LNCaP clone FGC (cell line): Measurements from ENCODE around the gene TSPAN8.

Experiments
- DNase-seq: peaks from one replicate; pipeline ENCODE4 v3.0.0-alpha.2; 2011; ENCODE audit warnings: low read depth
- H3K4me3 ChIP-seq: 2 replicates; pipeline ENCODE4 v1.5.1; 2011; ENCODE audit warnings: mild to moderate bottlenecking, low read depth, low read length, control low read depth
- CTCF ChIP-seq: IDR thresholded peaks from 2 replicates; pipeline ENCODE4 v1.5.1; 2012; ENCODE audit warnings: mild to moderate bottlenecking; ENCODE audit not compliant: control insufficient read depth, insufficient read depth; ENCODE audit errors: extremely low read depth

TSPAN8 gene

GRCh38 chr12:71141378-71141926 is 16.3 kb downstream of the TSPAN8 start:
- no peak overlapping the region for H3K4me3 ChIP-seq
- DNase-seq = no peak
- TF ChIP-seq CTCF = no peak

GRCh38 chr12:71139153-71139735 is 18.6 kb downstream of the TSPAN8 start:
- TF ChIP-seq CTCF = no peak

GRCh38 chr12:71138011-71138410 is 19.8 kb downstream of the TSPAN8 start:
- peak; percentile 33 for TF ChIP-seq CTCF

More at GRCh38 chr12:71139153-71139735, 18.6 kb downstream of the TSPAN8 start:
- no peak for DNase-seq
- H3K4me3 ChIP-seq = no peak overlapping the region

GRCh38 chr12:71135812-71136176 is 22.0 kb downstream of the TSPAN8 start:
- no peak overlapping the region for H3K4me3 ChIP-seq
- TF ChIP-seq CTCF = no peak
- DNase-seq = peak; percentile 56

More at GRCh38 chr12:71138011-71138410, 19.8 kb downstream of the TSPAN8 start:
- H3K4me3 ChIP-seq = no peak overlapping the region
- no peak for DNase-seq

GRCh38 chr12:71135077-71135811 is 22.6 kb downstream of the TSPAN8 start:
- H3K4me3 ChIP-seq = no peak overlapping the region
- DNase-seq = no peak
- TF ChIP-seq CTCF = no peak

- TF ChIP-seq CTCF = no peak
- no peak for DNase-seq
- H3K4me3 ChIP-seq = no peak overlapping the region
Measured at GRCh38 chr12:71134405-71134804, 23.4 kb downstream of the TSPAN8 start.
